GM23248 (cell line): ENCODE measurements around the gene FBP1.

Experiments used
- EZH2 ChIP-seq: fragments of 200-600 bp; sonication (generic); IDR thresholded peaks from 2 replicates; pipeline ENCODE4 v1.6.1; 2018; ENCODE audit warnings: antibody characterized with exemption, mild to moderate bottlenecking; ENCODE audit not compliant: insufficient read depth, poor library complexity, severe bottlenecking
- EZH2phosphoT487 ChIP-seq: fragments of 200-600 bp; sonication (generic); IDR thresholded peaks from 2 replicates; pipeline ENCODE4 v1.6.1; 2018; ENCODE audit warnings: antibody characterized with exemption, moderate library complexity, mild to moderate bottlenecking, low read depth; ENCODE audit not compliant: insufficient read depth

- TF ChIP-seq EZH2 (no peak), EZH2phosphoT487 (no peak)
Measured at GRCh38 chr9:94602666-94603065, 36.7 kb downstream of the FBP1 start.
